Measurements from ENCODE around the gene PCMT1. TPM values are rescaled to one million over a fixed set of nuclear protein-coding genes. Genes with fewer than 3 reads are reported as not detected.

The PCMT1 gene
- total RNA-seq, 2 experiments from 2014 or later: 14.4 to 15.7 TPM

- DNase-seq (peak; percentile 85 to 94 (median 89)), ATAC-seq (ENCODE audit: poor library complexity) (peak; percentile 87)
- no peaks in the 10 kb centered on the region for H3K27me3 ChIP-seq (ENCODE audit: control insufficient read depth in 1 of 2, insufficient read depth in 2 of 2, low read length in 2 of 2)
- peaks cover 47% of the 10 kb centered on the region for H3K4me1 Mint-ChIP-seq (ENCODE audit: low read depth)
- CTCF ChIA-PET: interaction anchor here (1.3 to 1.8 kb wide), 3 partner anchors 28 to 173 kb away, joined by 3 to 4 read pairs (median 3); partner anchors contain the start of gene PPIL4
- peaks cover 6% of the 10 kb centered on the region for H3K36me3 ChIP-seq (ENCODE audit: insufficient read depth, low read length)
- H3K4me1 ChIP-seq (ENCODE audit: insufficient read depth, low read length): peaks cover 21% of the 10 kb centered on the region
- H3K9me3 Mint-ChIP-seq: no peaks in the 10 kb centered on the region
- peak within 1 kb of the TSS; percentile 92 to 95 for H3K27ac ChIP-seq (ENCODE audit: low read depth in 1 of 2, low read length in 2 of 2)
- intact Hi-C loops (cut with DNase I, micrococcal nuclease): loop anchor here (2.0 to 5.0 kb wide), 5 partner anchors 29 to 171 kb away; partner anchors contain the start of genes NUP43 (in 2 of the 2), GINM1 (in 1 of the 2), KATNA1 (in 1 of the 2) and LRP11 (in 1 of the 2)
- peak within 1 kb of the TSS; percentile 84 for H3K4me3 ChIP-seq (ENCODE audit: low read length)
- peak within 1 kb of the TSS; percentile 100 for H3K4me3 Mint-ChIP-seq
- peaks cover 18% of the 10 kb centered on the region for H3K36me3 Mint-ChIP-seq (ENCODE audit: low read depth)
- no peaks in the 10 kb centered on the region for H3K9me3 ChIP-seq (ENCODE audit: control insufficient read depth in 1 of 2, insufficient read depth in 1 of 2, low read length in 2 of 2)
- POLR2A ChIA-PET: interaction anchor here (0.6 to 4.3 kb wide), 21 partner anchors 8 to 1672 kb away, joined by 3 to 66 read pairs (median 5); partner anchors contain the start of genes GINM1, KATNA1, NUP43 and PCMT1
- no peaks in the 10 kb centered on the region for H3K27me3 Mint-ChIP-seq
- TF ChIP-seq CTCF (IDR thresholded peaks at IDR 0.05): no peak
- H3K27ac Mint-ChIP-seq: peak within 1 kb of the TSS; percentile 99
Measured at GRCh38 chr6:149717588-149718458, 31.7 kb upstream of the PCMT1 start, which contains the start of gene LATS1. LATS1 (minus strand) TSS chr6:149718101; CDS start chr6:149702126, 15,975 bp downstream.

- TF ChIP-seq CTCF (IDR thresholded peaks at IDR 0.05): no peak
- ATAC-seq (ENCODE audit: poor library complexity) (no peak), DNase-seq (no peak)
- Histone ChIP-seq H3K4me1 (ENCODE audit: insufficient read depth, low read length) (peaks cover 16% of the 10 kb centered on the region), H3K36me3 (ENCODE audit: insufficient read depth, low read length) (no peaks in the 10 kb centered on the region), H3K9me3 (ENCODE audit: control insufficient read depth in 1 of 2, insufficient read depth in 1 of 2, low read length in 2 of 2) (no peaks in the 10 kb centered on the region), H3K27ac (ENCODE audit: low read depth in 1 of 2, low read length in 2 of 2) (no peak overlapping the region), H3K4me3 (ENCODE audit: low read length) (no peak overlapping the region), H3K27me3 (ENCODE audit: control insufficient read depth in 1 of 2, insufficient read depth in 2 of 2, low read length in 2 of 2) (no peaks in the 10 kb centered on the region)
- ChIA-PET POLR2A (interaction anchor here (1.5 to 4.3 kb wide), 5 partner anchors 13 to 174 kb away, joined by 4 to 66 read pairs (median 13); partner anchors contain the start of genes GINM1, NUP43, PCMT1 and PPIL4), CTCF (no interaction called here)
- Mint-ChIP-seq H3K36me3 (ENCODE audit: low read depth) (peaks cover 18% of the 10 kb centered on the region), H3K27me3 (no peaks in the 10 kb centered on the region), H3K4me1 (ENCODE audit: low read depth) (peaks cover 46% of the 10 kb centered on the region), H3K4me3 (peak overlapping the region; percentile 65), H3K9me3 (no peaks in the 10 kb centered on the region), H3K27ac (peak overlapping the region; percentile 36)
- intact Hi-C loops (cut with DNase I, micrococcal nuclease): loop anchor here (2.0 to 5.0 kb wide), 5 partner anchors 27 to 172 kb away; partner anchors contain the start of genes NUP43 (in 2 of the 2), GINM1 (in 1 of the 2), KATNA1 (in 1 of the 2) and LRP11 (in 1 of the 2)
Measured at GRCh38 chr6:149719531-149719930, 30.0 kb upstream of the PCMT1 start.

- Histone ChIP-seq H3K9me3 (ENCODE audit: control insufficient read depth in 1 of 2, insufficient read depth in 1 of 2, low read length in 2 of 2) (no peaks in the 10 kb centered on the region), H3K4me1 (ENCODE audit: insufficient read depth, low read length) (peaks cover 8% of the 10 kb centered on the region), H3K27me3 (ENCODE audit: control insufficient read depth in 1 of 2, insufficient read depth in 2 of 2, low read length in 2 of 2) (no peaks in the 10 kb centered on the region), H3K27ac (ENCODE audit: low read depth in 1 of 2, low read length in 2 of 2) (no peak overlapping the region), H3K4me3 (ENCODE audit: low read length) (no peak overlapping the region), H3K36me3 (ENCODE audit: insufficient read depth, low read length) (peaks cover 11% of the 10 kb centered on the region)
- H3K9me3 Mint-ChIP-seq: no peaks in the 10 kb centered on the region
- peaks cover 24% of the 10 kb centered on the region for H3K4me1 Mint-ChIP-seq (ENCODE audit: low read depth)
- peaks cover 28% of the 10 kb centered on the region for H3K36me3 Mint-ChIP-seq (ENCODE audit: low read depth)
- no peaks in the 10 kb centered on the region for H3K27me3 Mint-ChIP-seq
- ChIA-PET POLR2A (interaction anchor here (1.4 kb wide), 1 partner anchor 26 kb away, joined by 3 read pairs; the partner anchor contains the start of gene PCMT1), CTCF (interaction anchor here (1.2 kb wide), 1 partner anchor 23 kb away, joined by 5 read pairs; the partner anchor contains the start of gene NUP43)
- no peak overlapping the region for H3K4me3 Mint-ChIP-seq
- TF ChIP-seq CTCF (IDR thresholded peaks at IDR 0.05): no peak
- intact Hi-C loops (cut with DNase I, micrococcal nuclease): loop anchor here (5.0 to 10.0 kb wide), 2 partner anchors 202 to 294 kb away; partner anchors contain the start of gene RAET1G (in 2 of the 2)
- DNase-seq (no peak), ATAC-seq (ENCODE audit: poor library complexity) (no peak)
- no peak overlapping the region for H3K27ac Mint-ChIP-seq
Measured at GRCh38 chr6:149723262-149723661, 26.3 kb upstream of the PCMT1 start.
